Panc1 (cell line): ENCODE data around the gene DCAF8L2. TPM values are rescaled to one million over a fixed set of nuclear protein-coding genes. Genes with fewer than 3 reads are reported as not detected.

Source experiments
- ATAC-seq: fragments of 200-7000 bp; cut with Tn5 transposase; 2 replicates; pipeline ENCODE4 v1.9.1; 2020; ENCODE audit warnings: mild to moderate bottlenecking, moderate library complexity
- BruUV-seq: library from RNA; stranded (reverse); fragments of 400-500 nt; replicated peaks from 2 replicates; lab custom pipeline; 2021; lab: Mats Ljungman, UMichigan
- CTCF ChIA-PET: fragments of 300-600 bp; sonication (Branson Sonifier 250); formaldehyde crosslinking; loops from one replicate; lab custom pipeline; 2022; ENCODE audit warnings: antibody characterized with exemption; lab: Charles Lee
- POLR2A ChIA-PET: fragments of 300-600 bp; sonication (Branson Sonifier 250); formaldehyde crosslinking; loops from one replicate; lab custom pipeline; 2022; ENCODE audit warnings: antibody characterized with exemption; lab: Charles Lee
- DNase-seq: peaks from one replicate; pipeline ENCODE4 v3.0.0-alpha.2; 2010; ENCODE audit warnings: low read depth, low spot score
- H3K27ac ChIP-seq: 2 replicates; pipeline ENCODE4 v1.5.1; 2011; ENCODE audit warnings: mild to moderate bottlenecking, low read length, inconsistent platforms
- H3K27me3 ChIP-seq: fragments of 200-500 bp; sonication (Bioruptor generic); 2 replicates; pipeline ENCODE4 v1.6.0; 2014; ENCODE audit warnings: low read length, inconsistent platforms; ENCODE audit not compliant: control insufficient read depth, insufficient read depth
- H3K36me3 ChIP-seq: fragments of 200-500 bp; sonication (Bioruptor generic); 2 replicates; pipeline ENCODE4 v1.5.1; 2014; ENCODE audit warnings: inconsistent platforms, mild to moderate bottlenecking, low read length, moderate library complexity; ENCODE audit not compliant: control insufficient read depth, insufficient read depth
- H3K4me1 ChIP-seq: 2 replicates; pipeline ENCODE4 v1.5.1; 2011; ENCODE audit warnings: inconsistent platforms, mild to moderate bottlenecking, low read length, moderate library complexity; ENCODE audit not compliant: control insufficient read depth, insufficient read depth
- H3K4me3 ChIP-seq, 2 experiments: 2 replicates each; pipeline ENCODE4 v1.5.1; 2011 to 2012; ENCODE audit warnings: low read depth in 2 of 2, low read length in 2 of 2, mild to moderate bottlenecking in 2 of 2, inconsistent platforms in 1 of 2, moderate library complexity in 1 of 2
- H3K9me3 ChIP-seq: fragments of 200-500 bp; sonication (Bioruptor generic); 2 replicates; pipeline ENCODE4 v1.5.1; 2014; ENCODE audit warnings: low read depth, mild to moderate bottlenecking, inconsistent platforms, low read length, moderate library complexity; ENCODE audit not compliant: control insufficient read depth, insufficient read depth
- CTCF ChIP-seq: fragments of 450-650 bp; IDR thresholded peaks from 2 replicates; pipeline ENCODE4 v1.5.1; 2017; ENCODE audit warnings: mild to moderate bottlenecking
- POLR2AphosphoS5 ChIP-seq: IDR thresholded peaks from 2 replicates; pipeline ENCODE4 v1.6.1; 2012; ENCODE audit warnings: mild to moderate bottlenecking, low read depth, low read length, moderate library complexity
- REST ChIP-seq, 2 experiments: IDR thresholded peaks; 2 replicates each; pipeline ENCODE4 v1.6.1; 2011 to 2012; ENCODE audit warnings: low read depth in 2 of 2, control low read depth in 1 of 2, low read length in 1 of 2, mild to moderate bottlenecking in 1 of 2, moderate library complexity in 1 of 2; ENCODE audit not compliant: insufficient read depth in 1 of 2
- SIN3A ChIP-seq: IDR thresholded peaks from 2 replicates; pipeline ENCODE4 v1.6.1; 2012; ENCODE audit warnings: low read depth, mild to moderate bottlenecking, low read length, moderate library complexity, borderline replicate concordance; ENCODE audit not compliant: insufficient read depth
- TCF7L2 ChIP-seq: IDR thresholded peaks from 2 replicates; pipeline ENCODE4 v1.6.1; 2011; ENCODE audit warnings: mild to moderate bottlenecking, low read depth, low read length, inconsistent platforms
- in situ Hi-C: cut with HindIII; loops from 2 replicates; pipeline ENCODE4 v1.10.0; 2016; ENCODE audit warnings: low sequenced_read_pairs, low pct_unique_long_range_greater_than_20kb
- intact Hi-C: fragments of 100-400 bp; cut with micrococcal nuclease; formaldehyde crosslinking; loops from one replicate; pipeline ENCODE4 v1.10.0; 2022; ENCODE audit not compliant: unreplicated experiment
- total RNA-seq: library from RNA; stranded (reverse); gene quantifications from one replicate; pipeline ENCODE4 v1.2.1, GENCODE V29; 2021; ENCODE audit not compliant: unreplicated experiment

Gene DCAF8L2
- total RNA-seq, 1 experiment from 2014 or later, result not detected

- no peaks in the 10 kb centered on the region for H3K9me3 ChIP-seq
- no peak overlapping the region for H3K4me3 ChIP-seq
- BruUV-seq, result no TSS peak
- H3K36me3 ChIP-seq, result no peaks in the 10 kb centered on the region
- TF ChIP-seq REST (IDR thresholded peaks at IDR 0.05; ENCODE audit: insufficient read depth in 1 of 2, low read depth in 2 of 2, low read length in 1 of 2) (no peak), POLR2AphosphoS5 (no peak), SIN3A (no peak), TCF7L2 (no peak), CTCF (no peak)
- no peak overlapping the region for H3K27ac ChIP-seq
- ATAC-seq, result no peak
- ChIA-PET POLR2A (no interaction called here), CTCF (no interaction called here)
- no peaks in the 10 kb centered on the region for H3K27me3 ChIP-seq
- in situ Hi-C loops (no loop called here), intact Hi-C loops (no loop called here)
- no peak for DNase-seq
- no peaks in the 10 kb centered on the region for H3K4me1 ChIP-seq
Measured at GRCh38 chrX:27671234-27671633, 81.1 kb downstream of the DCAF8L2 start.

- no peaks in the 10 kb centered on the region for H3K4me1 ChIP-seq
- ChIA-PET CTCF (no interaction called here), POLR2A (no interaction called here)
- no peaks in the 10 kb centered on the region for H3K9me3 ChIP-seq
- in situ Hi-C loops, result no loop called here
- no peaks in the 10 kb centered on the region for H3K36me3 ChIP-seq
- H3K27me3 ChIP-seq, result no peaks in the 10 kb centered on the region
- no peak overlapping the region for H3K4me3 ChIP-seq
- TF ChIP-seq SIN3A (no peak), REST (IDR thresholded peaks at IDR 0.05; ENCODE audit: insufficient read depth in 1 of 2, low read depth in 2 of 2, low read length in 1 of 2) (no peak)
- no TSS peak for BruUV-seq
- DNase-seq (no peak), ATAC-seq (no peak)
- H3K27ac ChIP-seq, result no peak overlapping the region
- intact Hi-C loops, result no loop called here
Measured at GRCh38 chrX:27674491-27674890, 84.3 kb downstream of the DCAF8L2 start.
